Measurements from ENCODE around the gene VWA1. TPM values are rescaled to one million over a fixed set of nuclear protein-coding genes. Genes with fewer than 3 reads are reported as not detected.
A peak's percentile ranks its signal among the peaks of the same experiment; 100 is the strongest.

Gene VWA1
- total and polyA plus RNA-seq, 8 donors: 7.6 to 64.8 (median 23.0) TPM

- peak overlapping the region; percentile 90 to 96 (median 92) for H3K27ac ChIP-seq
- 31 to 45% (median 41%) methylated on average over 8 to 18 of the region's 18 CpGs for WGBS, 5 donors
- DNase-seq: peak in 1 of 2 donors; percentile 78
- H3K27me3 ChIP-seq: peaks cover 0 to 45% (median 9%) of the 10 kb centered on the region in 3 donors
- H3K36me3 ChIP-seq: no peaks in the 10 kb centered on the region
- intact Hi-C loops (cut with DNase I; ENCODE audit: low total_unique reads): no loop called here
- peak overlapping the region in 1 of 4 donors; percentile 21 for H3K4me3 ChIP-seq
- H3K9me3 ChIP-seq: no peaks in the 10 kb centered on the region
- TF ChIP-seq POLR2A (IDR thresholded peaks at IDR 0.05) (no peak), POLR2AphosphoS5 (IDR thresholded peaks at IDR 0.05) (no peak), EP300 (IDR thresholded peaks at IDR 0.05) (no peak), CTCF (IDR thresholded peaks at IDR 0.05) (no peak)
- peaks cover 69 to 86% (median 76%) of the 10 kb centered on the region in 4 donors for H3K4me1 ChIP-seq
These were observed 4.3 kb upstream of the VWA1 start for GRCh38 chr1:1430992-1431844.

- Histone ChIP-seq H3K9me3 (no peaks in the 10 kb centered on the region), H3K36me3 (no peaks in the 10 kb centered on the region), H3K4me1 (peaks cover 76 to 86% (median 80%) of the 10 kb centered on the region in 4 donors), H3K27ac (peak overlapping the region; percentile 90 to 96 (median 92)), H3K4me3 (peak overlapping the region in 1 of 4 donors; percentile 11), H3K27me3 (peaks cover 0 to 45% (median 7%) of the 10 kb centered on the region in 3 donors)
- intact Hi-C loops (cut with DNase I; ENCODE audit: low total_unique reads): no loop called here
- TF ChIP-seq POLR2AphosphoS5 (IDR thresholded peaks at IDR 0.05): peak in 1 of 3 donors; percentile 63
- no peak for TF ChIP-seq EP300 (IDR thresholded peaks at IDR 0.05)
- TF ChIP-seq POLR2A (IDR thresholded peaks at IDR 0.05): no peak
- TF ChIP-seq CTCF (IDR thresholded peaks at IDR 0.05): no peak
- DNase-seq: peak; percentile 72 to 86
- WGBS, 5 donors: 6 to 43% (median 31%) methylated on average over 2 to 5 of the region's 5 CpGs
These were observed 3.6 kb upstream of the VWA1 start for GRCh38 chr1:1431845-1432273.

GRCh38 chr1:1432274-1432950, 3.1 kb upstream of the VWA1 start:
- Histone ChIP-seq H3K27me3 (peaks cover 0 to 41% (median 7%) of the 10 kb centered on the region in 3 donors), H3K4me3 (peak overlapping the region in 1 of 4 donors; percentile 64), H3K4me1 (peaks cover 81 to 86% (median 84%) of the 10 kb centered on the region in 4 donors), H3K27ac (peak overlapping the region; percentile 90 to 96 (median 92)), H3K9me3 (no peaks in the 10 kb centered on the region), H3K36me3 (no peaks in the 10 kb centered on the region)
- TF ChIP-seq CTCF (IDR thresholded peaks at IDR 0.05) (no peak), POLR2A (IDR thresholded peaks at IDR 0.05) (no peak), POLR2AphosphoS5 (IDR thresholded peaks at IDR 0.05) (no peak), EP300 (IDR thresholded peaks at IDR 0.05) (no peak)
- intact Hi-C loops (cut with DNase I; ENCODE audit: low total_unique reads): no loop called here
- WGBS, 5 donors: 42 to 58% (median 48%) methylated on average over 7 to 28 of the region's 28 CpGs
- DNase-seq: peak in 1 of 2 donors; percentile 64
